Epithelial cell of proximal tubule (primary cell): ENCODE data around the gene DNAH14. TPM values are rescaled to one million over a fixed set of nuclear protein-coding genes. Genes with fewer than 3 reads are reported as not detected.
"Not testable (repeated sequence)": the region's sequence is repeated elsewhere in the genome, so short reads cannot be mapped to it uniquely, and the experiment has no call there.

Experiments
- DNase-seq: peaks from one replicate; pipeline ENCODE4 v3.0.0-alpha.2; 2011; ENCODE audit warnings: low read depth
- H3K4me3 ChIP-seq: 2 replicates; pipeline ENCODE4 v1.5.1; 2011; ENCODE audit warnings: low read depth, mild to moderate bottlenecking, low read length
- total RNA-seq: library from RNA; depleted of rRNA; stranded (reverse); fragments of >200 nt; gene quantifications from 2 replicates; pipeline ENCODE4 v1.2.3, GENCODE V29; 2015
- TF ChIP-seq, protein P1 (sequence below): conservative IDR thresholded peaks from 2 replicates; pipeline ENCODE4 v1.5.1; 2012; ENCODE audit warnings: low read depth, mild to moderate bottlenecking, low read length

Gene DNAH14
- total RNA-seq: 10.1 and 20.8 TPM in 2 replicates

DNA sequence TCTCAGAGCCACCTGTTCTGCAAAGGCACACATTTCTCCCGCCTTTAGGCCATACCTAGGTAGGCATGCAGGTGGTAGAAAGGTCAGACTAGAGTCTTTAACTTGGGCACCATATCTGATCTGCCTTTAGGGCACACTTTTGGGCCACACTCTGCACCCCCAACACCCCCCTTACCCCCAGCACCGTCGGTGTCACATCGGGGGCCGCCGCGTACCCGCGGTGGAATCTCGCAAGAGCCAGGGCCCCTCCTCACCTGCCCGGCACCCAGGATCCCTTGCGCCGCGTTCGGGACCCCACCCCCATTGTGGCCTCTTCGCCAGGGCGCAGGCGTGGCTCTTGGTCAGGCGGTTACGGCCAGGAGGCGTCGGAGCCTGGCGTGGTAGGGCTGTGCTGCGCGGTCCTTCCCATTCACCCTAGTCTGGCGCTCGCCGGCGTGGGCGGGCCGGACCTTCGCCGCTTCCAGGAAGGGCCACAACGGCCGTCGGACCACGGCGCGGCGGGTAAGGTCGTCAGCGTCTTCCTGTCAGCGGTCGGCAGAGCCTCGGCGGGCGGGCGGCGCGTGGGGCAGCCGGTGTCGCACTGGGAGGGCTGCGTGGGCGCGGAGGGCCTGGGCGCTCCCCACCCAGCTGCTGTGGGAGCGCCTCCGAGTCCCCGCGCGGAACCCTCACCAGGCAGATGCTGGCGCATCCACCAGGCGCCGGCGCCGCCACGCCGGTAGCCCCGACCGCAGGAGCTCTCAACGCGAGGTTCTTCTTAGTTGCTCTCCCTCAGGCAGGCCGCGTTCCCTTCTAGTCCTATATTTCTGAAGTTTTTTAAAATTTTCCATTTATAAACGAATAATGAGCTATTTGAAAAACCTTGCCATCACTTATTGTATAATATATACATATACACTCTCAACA lies at the start of gene DNAH14:
TSS of gene DNAH14 (plus strand) at position 341 of the 903 bp plus-strand sequence. CDS start 23,028 bp downstream, outside the sequence.
- DNase-seq: peak; percentile 18
- TF ChIP-seq, protein P1, sequence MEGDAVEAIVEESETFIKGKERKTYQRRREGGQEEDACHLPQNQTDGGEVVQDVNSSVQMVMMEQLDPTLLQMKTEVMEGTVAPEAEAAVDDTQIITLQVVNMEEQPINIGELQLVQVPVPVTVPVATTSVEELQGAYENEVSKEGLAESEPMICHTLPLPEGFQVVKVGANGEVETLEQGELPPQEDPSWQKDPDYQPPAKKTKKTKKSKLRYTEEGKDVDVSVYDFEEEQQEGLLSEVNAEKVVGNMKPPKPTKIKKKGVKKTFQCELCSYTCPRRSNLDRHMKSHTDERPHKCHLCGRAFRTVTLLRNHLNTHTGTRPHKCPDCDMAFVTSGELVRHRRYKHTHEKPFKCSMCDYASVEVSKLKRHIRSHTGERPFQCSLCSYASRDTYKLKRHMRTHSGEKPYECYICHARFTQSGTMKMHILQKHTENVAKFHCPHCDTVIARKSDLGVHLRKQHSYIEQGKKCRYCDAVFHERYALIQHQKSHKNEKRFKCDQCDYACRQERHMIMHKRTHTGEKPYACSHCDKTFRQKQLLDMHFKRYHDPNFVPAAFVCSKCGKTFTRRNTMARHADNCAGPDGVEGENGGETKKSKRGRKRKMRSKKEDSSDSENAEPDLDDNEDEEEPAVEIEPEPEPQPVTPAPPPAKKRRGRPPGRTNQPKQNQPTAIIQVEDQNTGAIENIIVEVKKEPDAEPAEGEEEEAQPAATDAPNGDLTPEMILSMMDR: no peak
- peak within 1 kb of the TSS; percentile 68 for H3K4me3 ChIP-seq

DNA sequence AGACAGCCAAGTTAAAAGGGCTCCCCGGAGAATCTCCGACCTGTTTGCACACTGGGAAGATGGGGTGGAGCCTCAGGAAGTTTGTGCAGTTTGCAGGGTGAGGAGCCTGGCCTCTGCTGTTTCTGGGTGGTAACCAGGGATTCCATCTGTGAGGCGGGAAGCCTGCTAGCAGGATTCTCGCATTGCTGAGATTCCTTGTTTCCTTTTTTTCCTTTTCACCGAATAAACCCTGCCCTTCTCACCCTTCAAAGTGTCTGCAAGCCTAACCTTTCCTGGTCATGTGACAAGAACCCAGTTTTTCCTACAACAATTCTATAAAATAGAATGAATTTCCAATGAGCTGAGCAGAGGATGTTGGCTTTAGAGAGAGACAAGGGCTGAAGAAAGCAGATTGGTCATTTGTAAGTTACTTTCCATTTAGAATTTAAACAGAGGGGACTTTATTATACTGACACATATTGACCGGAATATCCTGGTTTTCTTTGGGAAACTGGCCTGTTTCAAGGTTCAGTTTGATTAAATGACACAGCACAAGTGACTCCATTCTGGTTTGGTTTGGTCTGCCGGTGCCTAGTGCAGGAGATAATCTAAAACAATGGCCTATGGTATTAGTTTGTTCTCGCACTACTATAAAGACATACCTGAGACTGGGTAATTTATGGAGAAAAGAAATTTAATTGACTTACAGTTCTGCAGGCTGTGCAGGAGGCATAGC lies 48.7 kb upstream of the DNAH14 start:
- DNase-seq: no peak
- no peak overlapping the region for H3K4me3 ChIP-seq
- TF ChIP-seq, protein P1: no peak

DNA sequence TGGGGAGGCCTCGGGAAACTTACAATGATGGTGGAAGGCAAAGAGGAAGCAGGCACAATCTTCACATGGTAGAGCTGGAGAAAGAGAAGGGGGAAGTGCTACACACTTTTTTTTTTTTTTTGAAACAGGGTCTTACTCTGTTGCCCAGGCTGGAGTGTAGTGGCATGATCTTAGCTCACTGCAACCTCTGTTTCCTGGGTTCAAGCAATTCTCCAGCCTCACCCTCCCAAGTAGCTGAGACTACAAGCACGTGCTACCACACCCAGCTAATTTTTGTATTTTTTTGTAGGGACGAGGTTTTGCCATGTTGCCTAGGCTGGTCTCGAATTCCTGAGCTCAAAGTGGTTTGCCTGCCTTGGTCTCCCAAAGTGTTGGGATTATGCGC lies 48.2 kb upstream of the DNAH14 start:
- not testable (repeated sequence) for H3K4me3 ChIP-seq, DNase-seq

DNA sequence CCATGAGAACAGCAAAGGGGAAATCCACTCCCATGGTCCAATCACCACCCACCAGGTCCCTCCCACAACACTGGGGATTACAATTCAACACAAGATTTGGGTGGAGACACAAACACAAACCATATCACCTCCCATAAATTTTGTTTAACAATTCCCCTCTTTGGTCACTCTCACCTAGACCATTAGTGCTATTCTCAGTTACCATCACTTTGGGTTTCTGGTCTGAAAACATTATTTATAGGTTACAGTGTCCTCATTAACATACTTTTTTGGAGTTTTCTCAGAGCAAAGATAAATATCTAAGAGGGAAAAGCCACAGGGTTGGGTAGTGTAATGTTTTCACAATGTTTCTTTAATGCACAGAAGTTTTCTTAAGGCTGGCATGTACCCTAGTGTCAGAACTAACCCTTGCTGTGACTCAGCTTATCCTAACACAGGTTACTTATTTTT lies 47.7 kb upstream of the DNAH14 start:
- TF ChIP-seq, protein P1: no peak
- no peak overlapping the region for H3K4me3 ChIP-seq
- DNase-seq: no peak

DNA sequence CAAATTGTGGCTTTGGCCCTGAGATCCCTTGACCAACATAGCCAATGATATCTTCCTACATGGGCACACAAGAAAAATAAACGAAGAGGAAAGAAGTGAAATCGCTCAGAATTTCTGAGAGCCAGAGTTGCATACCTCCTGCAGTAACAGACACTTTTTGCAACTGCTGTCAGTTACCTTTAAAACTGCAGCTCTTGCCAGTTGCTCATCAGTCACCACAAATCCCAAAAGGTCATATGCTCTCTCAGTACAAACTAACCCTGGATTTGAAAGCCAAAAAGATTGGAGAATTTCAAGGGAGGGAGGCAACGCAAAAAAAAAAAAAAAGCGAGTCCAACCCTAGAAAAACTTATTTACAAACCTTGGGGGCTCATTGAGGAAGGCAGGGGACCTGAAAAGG lies 47.2 kb upstream of the DNAH14 start:
- TF ChIP-seq, protein P1: no peak
- no peak overlapping the region for H3K4me3 ChIP-seq
- no peak for DNase-seq

DNA sequence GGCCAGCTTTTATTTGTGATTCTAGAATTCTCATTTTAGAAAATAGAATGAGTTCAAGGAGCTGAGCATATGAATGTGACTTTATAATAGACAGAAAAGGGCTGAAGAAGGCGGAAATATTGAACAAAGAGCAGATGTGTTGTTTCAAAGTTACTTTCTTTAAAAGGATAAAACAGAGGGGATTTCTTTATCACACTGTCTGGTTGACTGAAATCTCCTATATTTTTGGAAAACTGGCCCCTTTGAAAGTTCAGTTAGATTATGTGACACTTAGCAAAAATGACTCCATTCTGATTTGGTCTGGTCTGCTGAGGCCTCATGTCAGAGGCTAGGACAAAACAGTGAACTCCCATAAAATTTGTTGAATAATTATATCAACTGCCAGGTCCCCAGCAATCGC lies 46.4 kb upstream of the DNAH14 start:
- H3K4me3 ChIP-seq: no peak overlapping the region
- TF ChIP-seq, protein P1: no peak
- no peak for DNase-seq

DNA sequence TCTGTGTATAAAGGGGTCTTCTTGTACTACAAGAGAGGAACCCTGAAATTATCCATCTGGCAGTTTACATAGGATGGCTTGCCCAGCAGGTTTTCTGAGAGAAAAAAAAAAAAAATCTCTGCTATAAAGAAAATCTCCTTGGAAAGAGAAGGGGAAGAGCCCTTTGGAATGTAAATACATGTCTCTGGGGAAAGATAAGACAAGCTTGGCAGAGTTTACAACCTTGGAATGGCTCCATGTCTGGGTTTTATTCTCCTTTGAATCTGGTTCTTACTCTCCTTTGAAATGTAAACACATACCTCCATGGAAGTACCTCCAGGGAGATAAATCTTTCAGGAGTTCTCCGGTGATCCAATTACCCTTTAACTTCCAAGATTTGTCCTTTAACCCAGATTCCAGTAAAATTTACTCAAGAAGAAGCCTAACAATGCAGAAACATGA lies 45.1 kb upstream of the DNAH14 start:
- H3K4me3 ChIP-seq: no peak overlapping the region
- no peak for DNase-seq
- TF ChIP-seq, protein P1: no peak

DNA sequence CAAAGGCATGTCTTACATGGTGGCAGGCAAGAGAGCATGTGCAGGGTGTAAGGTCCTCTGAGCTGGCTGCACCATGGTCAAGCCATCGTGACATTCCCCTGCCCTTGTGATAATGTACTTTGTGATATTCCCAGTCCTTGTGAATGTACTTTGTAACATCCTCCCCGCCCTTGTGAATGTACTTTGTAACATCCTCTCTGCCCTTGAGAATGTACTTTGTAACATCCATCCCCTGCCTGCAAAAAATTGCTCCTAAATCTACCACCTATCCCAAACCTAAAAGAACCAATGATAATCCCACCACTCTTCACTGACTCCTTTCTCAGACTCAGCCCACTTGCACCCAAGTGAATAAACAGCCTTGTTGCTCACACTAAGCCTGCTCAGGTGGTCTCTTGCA lies 44.1 kb upstream of the DNAH14 start:
- not testable (repeated sequence) for H3K4me3 ChIP-seq, DNase-seq
